GM19452 (cell line): ENCODE measurements around the gene ARPC3.
"Not testable (repeated sequence)": the region's sequence is repeated elsewhere in the genome, so short reads cannot be mapped to it uniquely, and the experiment has no call there.

Experiments used
- ATAC-seq: cut with Tn5 transposase; IDR thresholded peaks from one replicate; pipeline ENCODE4 v1.9.1; 2021; ENCODE audit not compliant: unreplicated experiment

ARPC3 gene

DNA sequence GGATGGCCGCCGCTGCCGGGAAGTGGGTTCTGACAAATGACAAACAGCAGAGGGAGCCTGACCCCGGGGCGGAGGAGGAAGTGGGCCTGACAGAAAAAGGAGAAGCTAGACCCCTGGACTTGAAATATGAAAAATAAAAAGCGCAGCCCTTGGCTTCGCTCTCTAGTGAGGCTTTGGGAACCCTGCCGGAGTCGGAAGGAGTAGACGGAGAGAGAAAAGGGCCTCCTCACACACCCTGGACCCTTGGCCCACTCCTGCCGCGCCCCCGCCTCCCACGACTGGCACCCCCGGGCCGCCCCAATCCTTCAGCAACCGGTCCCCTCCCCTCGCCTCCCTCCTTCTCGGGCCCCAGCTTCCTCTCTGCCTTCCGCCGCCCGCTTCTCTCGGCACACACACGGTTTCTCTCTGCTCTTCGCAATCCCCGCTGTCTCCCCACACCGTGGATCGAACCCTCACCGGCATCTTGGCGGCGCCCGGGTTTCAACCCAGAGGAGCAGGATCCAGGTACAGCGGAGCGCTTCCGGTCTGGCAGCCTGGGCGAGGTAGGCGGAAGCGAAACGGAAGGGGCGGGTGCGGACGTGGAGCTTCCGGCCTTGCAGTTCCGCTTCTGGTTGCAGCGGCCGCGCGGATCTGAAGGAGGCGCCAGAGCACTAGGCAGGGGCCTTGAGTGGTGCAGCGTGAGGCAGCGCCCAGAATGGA is at the start of gene ARPC3:
ARPC3 (minus strand) TSS at position 539 of the 699 bp plus-strand sequence; CDS start at position 462, 77 bp downstream.
- peak; percentile 91 for ATAC-seq

GRCh38 chr12:110498984-110499706 is 49.0 kb upstream of the ARPC3 start:
- no peak for ATAC-seq

DNA sequence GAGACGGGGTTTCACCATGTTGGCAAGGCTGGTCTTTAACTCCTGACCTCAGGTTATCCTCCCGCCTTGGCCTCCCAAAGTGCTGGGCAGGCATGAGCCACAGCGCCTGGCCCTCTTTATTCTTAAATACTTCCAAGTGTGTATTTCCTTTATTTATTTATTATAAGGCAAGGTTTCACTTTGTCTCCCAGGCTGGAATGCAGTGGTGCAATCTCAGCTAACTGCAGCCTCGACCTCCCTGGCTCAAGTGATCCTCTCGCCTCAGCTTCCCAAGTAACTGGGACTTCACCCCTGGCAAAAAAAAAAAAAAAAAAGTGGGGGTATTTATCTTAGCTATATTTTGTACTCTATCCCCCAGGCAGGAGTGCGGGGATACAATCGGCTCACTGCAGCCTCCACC is 25.3 kb upstream of the ARPC3 start:
- no peak for ATAC-seq

DNA sequence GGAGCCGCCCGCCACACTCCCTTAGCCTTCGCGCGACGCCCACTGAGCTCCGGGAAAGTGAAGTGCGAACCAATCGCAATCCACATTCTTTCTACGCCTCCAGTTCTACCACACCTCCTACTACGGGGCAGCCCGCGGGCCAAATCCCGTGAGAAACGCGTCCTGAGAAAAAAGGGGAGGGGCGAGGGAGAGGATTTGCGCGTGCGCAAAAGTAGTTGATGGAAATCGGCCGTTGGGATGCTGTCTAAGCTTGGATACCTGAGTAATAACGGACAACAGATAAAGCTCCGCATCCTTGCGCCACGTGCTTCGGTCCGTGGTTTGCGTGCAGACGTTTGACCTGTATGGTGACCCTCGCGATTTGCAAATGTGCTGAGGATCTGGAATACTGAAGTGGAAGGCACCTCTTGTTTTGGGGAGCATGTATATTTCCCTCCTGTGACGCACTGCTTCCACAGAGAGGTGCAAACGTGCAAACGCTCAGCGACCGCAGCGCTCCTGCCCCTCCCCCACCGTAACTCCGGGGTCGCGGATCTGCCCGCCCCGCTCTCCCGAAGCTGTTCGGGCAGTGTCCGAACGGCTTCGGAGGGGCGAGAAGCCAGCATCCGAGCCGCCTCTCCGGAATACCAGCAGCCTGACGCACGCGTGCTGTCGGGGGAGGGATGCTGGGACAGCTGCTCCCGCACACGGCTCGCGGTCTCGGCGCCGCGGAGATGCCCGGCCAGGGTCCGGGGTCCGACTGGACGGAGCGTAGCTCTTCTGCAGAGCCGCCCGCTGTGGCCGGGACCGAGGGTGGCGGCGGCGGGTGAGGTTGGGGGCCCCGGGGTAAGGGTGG is 18.3 kb upstream of the ARPC3 start, which contains the start of the genes FAM216A and GPN3:
FAM216A (plus strand) TSS at position 632 of the 835 bp plus-strand sequence; CDS start at position 663, 31 bp downstream.
GPN3 (minus strand) TSS at position 44 of the 835 bp plus-strand sequence. CDS start 54 bp downstream, outside the sequence.
- ATAC-seq, result peak; percentile 66

- no peak for ATAC-seq
Observed at GRCh38 chr12:110467847-110468213, 17.7 kb upstream of the ARPC3 start.

- ATAC-seq, result no peak
Observed at GRCh38 chr12:110466791-110467190, 16.7 kb upstream of the ARPC3 start.

DNA sequence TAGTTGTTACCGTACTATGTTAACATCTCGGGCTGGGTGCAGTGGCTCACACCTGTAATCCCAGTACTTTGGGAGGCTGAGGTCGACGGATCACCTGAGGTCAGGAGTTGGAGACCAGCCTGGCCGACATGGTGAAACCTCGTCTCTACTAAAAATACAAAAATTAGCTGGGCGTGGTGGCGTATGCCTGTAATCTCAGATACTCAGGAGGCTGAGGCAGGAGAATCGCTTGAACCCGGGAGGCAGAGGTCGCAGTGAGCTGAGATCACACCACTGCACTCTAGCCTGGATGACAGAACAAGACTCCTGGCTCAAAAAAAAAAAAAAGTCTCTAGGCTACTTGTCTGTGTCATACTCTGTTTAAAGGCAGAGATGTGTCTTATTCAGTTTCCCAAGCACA is 15.6 kb upstream of the ARPC3 start:
- not testable (repeated sequence) for ATAC-seq

DNA sequence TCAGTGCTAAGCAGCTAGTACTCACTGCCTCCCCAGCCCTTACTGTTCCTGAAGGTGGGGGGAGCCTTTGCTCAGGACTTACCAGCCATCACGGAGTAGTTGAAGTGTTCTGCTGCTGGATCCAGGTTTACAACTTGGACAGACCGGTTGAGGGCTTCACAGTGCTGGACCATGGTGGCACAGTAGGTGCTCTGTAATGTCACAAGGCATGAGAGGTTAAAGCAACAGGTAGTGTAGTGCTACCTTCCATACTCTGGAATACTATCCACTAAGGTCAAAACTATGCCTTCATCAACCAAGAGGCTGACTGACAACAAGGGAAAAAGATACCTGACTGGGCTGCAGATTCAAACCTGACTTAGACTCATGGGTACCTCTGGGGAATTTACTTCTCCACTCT is 14.9 kb upstream of the ARPC3 start:
- ATAC-seq, result no peak

GRCh38 chr12:110461189-110461588 is 11.1 kb upstream of the ARPC3 start:
- ATAC-seq, result not testable (repeated sequence)

DNA sequence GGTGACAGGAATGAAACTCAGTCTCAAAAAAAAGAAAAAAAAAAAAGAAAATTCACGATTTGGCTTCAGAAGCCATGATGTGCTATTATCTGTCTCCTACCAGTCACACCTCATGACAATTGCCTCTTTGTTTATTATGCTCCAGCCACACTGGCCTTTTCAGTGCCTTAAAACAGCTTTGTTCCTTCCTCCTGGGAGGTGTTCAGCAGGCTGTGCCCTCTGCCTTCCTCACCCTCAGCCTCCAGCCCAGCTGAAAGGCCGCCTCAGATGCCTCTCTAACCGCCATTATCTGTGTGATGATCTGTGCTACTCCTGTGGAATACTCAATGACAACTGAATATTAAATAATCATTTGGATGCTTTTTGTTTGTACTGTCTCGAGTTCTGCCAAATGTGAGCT is 8.6 kb upstream of the ARPC3 start:
- ATAC-seq, result no peak

- no peak for ATAC-seq
Observed at GRCh38 chr12:110453569-110454296, 3.6 kb upstream of the ARPC3 start.

DNA sequence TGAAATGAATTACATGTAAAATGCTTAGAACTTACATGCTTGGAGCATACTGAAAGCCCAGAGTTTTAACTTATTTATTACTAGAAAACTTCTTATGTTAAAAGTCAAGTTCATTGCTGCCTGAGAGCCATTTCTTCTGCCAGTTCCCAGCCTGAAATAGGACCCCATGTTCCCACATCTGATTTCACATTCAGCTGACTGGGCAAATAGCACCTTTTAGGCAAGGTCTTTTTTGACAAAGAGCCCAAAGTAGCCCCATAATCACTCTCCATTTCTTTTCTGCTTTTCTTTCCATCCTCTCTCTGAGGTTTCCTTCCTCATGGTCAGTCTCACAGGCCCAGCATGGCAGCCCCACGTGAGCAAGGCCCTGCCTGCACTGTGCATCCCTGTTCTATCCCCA is 1.1 kb upstream of the ARPC3 start:
- ATAC-seq, result no peak

- ATAC-seq, result no peak
Observed at GRCh38 chr12:110444455-110444854, 5.7 kb downstream of the ARPC3 start.

GRCh38 chr12:110436231-110436630 is 13.9 kb downstream of the ARPC3 start:
- ATAC-seq, result no peak

DNA sequence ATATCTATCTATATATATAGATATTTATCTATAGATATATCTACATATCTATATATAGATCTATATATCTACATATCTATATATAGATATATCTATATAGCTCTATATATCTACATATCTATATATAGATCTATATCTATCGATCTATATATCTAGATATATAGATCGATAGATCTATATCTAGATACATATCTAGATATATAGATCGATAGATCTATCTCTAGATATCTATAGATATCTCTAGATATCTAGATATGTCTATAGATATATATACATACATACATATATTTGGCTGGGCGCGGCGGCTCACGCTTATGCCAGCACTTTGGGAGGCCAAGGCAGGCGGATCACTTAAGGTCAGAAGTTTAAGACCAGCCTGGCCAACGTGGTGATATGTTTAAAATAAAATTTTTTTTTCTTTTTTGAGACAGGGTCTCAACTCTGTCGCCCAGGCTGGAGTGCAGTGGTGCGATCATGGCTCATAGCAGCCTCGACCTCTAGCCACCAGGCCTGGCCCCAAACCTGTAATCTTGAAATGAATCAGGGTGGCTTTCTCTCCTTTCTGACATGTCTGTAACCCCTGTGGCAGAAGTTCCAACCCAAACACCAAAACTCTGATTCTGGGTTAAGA is 18.1 kb downstream of the ARPC3 start:
- ATAC-seq, result no peak

- not testable (repeated sequence) for ATAC-seq
Observed at GRCh38 chr12:110429676-110430075, 20.5 kb downstream of the ARPC3 start.

DNA sequence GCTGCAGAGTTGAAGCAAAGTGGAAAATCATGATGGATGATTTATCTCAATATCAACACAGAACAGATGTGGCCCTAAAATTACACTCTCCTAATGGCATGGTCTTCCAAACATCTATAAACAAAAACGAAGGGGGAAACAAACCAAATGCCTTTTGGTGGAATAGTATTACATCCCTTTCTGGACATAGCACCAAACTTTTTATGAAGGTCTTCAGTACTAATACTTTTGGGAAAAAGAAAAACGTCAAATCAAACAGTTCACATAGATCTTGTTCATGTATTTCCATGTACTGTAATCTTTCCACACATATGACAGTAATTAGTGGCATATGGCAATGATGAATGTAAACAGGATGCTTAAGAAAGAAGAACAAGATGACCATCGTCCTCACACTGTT is 23.7 kb downstream of the ARPC3 start:
- no peak for ATAC-seq

GRCh38 chr12:110424237-110424636 is 25.9 kb downstream of the ARPC3 start:
- ATAC-seq, result no peak

GRCh38 chr12:110421701-110422100 is 28.4 kb downstream of the ARPC3 start:
- no peak for ATAC-seq

- ATAC-seq, result no peak
Observed at GRCh38 chr12:110421159-110421661, 28.9 kb downstream of the ARPC3 start.
